ENCODE measurements around the gene GALNT12. TPM values are rescaled to one million over a fixed set of nuclear protein-coding genes. Genes with fewer than 3 reads are reported as not detected.

GALNT12 gene
- total and polyA plus RNA-seq, 8 donors = 14.6 to 24.6 (median 19.6) TPM

DNA sequence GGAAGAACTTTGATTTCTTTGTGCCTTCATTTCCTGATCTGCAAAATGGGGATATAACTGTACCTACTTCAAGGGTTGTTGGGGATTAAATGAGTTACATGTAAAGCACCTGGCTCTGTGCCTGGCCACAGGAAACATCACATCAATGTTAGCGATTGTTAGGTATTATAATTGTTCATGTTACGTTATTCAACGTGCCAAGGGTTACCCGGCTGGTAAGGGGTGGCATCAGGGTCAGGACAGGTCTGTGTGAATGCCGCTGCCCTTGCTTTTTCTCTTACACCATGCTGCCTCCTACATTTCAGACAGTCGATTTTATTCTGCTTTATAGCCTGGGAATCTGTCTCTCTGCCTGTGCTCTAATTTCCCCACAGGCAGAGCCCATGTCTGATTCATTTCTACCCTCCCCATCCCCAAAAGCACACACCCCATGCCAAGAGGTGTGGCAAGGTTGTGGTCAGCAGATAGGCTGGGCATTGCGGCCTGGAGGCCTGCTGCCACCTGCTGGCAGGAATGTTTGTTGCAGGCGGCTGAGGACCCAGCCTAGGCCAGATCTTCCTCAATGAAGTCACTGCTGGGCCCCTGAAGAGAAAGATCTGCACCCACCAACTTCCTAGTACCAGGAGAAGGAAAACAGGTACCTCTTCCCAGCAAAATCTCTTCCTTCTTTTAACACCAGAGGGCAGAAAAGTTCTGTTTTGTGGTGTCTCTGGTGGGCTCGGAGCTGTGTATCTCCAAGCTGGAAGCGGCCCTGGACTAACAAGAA is 16.4 kb upstream of the GALNT12 start:
- DNase-seq = peak; percentile 76 to 92 (median 86)
- TF ChIP-seq, protein P1, sequence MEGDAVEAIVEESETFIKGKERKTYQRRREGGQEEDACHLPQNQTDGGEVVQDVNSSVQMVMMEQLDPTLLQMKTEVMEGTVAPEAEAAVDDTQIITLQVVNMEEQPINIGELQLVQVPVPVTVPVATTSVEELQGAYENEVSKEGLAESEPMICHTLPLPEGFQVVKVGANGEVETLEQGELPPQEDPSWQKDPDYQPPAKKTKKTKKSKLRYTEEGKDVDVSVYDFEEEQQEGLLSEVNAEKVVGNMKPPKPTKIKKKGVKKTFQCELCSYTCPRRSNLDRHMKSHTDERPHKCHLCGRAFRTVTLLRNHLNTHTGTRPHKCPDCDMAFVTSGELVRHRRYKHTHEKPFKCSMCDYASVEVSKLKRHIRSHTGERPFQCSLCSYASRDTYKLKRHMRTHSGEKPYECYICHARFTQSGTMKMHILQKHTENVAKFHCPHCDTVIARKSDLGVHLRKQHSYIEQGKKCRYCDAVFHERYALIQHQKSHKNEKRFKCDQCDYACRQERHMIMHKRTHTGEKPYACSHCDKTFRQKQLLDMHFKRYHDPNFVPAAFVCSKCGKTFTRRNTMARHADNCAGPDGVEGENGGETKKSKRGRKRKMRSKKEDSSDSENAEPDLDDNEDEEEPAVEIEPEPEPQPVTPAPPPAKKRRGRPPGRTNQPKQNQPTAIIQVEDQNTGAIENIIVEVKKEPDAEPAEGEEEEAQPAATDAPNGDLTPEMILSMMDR (IDR thresholded peaks at IDR 0.05) = peak; percentile 98 to 99

DNA sequence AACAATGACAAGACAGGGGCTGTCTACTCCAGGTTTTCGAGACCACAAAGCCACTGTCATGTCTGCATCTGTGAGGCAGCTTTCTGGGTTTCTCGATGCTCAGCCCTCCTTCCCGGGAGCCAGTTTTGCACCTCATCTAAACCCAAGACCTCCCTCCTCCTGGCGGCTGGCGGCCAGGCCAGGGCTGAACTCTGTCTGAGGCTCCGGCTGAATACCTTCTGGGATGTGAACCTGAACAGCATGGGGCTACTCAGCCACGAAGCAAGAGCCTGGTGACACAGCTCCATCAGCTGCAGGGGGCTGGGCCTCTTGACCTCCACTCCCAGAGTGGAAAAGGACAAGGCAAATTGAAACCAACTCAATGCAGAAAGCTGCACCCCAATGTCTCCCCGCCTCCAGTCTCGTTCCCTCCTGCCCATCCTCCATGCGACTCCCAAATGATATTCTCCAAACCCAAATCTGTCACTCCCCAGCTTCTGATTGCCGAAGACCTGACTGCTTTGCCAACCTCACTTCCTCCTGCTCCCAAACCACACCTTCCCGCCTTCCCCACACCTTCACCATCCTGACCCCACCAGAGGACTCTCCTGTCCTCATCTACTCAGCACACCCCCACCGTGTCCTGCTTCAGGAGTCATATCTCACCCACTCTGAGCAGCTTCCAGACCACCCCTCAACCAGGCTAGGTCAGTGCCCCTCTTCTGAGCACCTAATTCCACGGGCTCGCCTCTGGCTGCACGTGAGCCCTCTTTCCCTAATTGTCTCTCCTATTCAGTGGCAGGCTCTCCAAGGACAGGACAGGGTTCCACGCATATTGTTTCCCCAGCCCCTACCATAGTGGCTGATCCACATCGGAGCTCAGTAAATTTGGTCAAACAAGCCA is 15.6 kb upstream of the GALNT12 start:
- Histone ChIP-seq H3K9me3 (no peaks in the 10 kb centered on the region), H3K4me1 (peaks cover 18 to 37% of the 10 kb centered on the region in 2 donors), H3K27ac (no peak overlapping the region), H3K27me3 (peaks cover 0 to 14% of the 10 kb centered on the region in 2 donors), H3K36me3 (peaks cover 0 to 17% of the 10 kb centered on the region in 2 donors), H3K4me3 (no peak overlapping the region)
- intact Hi-C loops (cut with DNase I) = loop anchor here in 1 of 2 donors (10.0 kb wide), 1 partner anchor 257 kb away; no protein-coding TSS in a partner anchor
- TF ChIP-seq, protein P1 (IDR thresholded peaks at IDR 0.05) = no peak
- DNase-seq = no peak
- ATAC-seq = no peak

More for the DNA sequence above, 16.4 kb upstream of the GALNT12 start:
- intact Hi-C loops (cut with DNase I) = loop anchor here in 1 of 2 donors (10.0 kb wide), 1 partner anchor 256 kb away; no protein-coding TSS in a partner anchor
- peak; percentile 93 for ATAC-seq
- Histone ChIP-seq H3K9me3 (no peaks in the 10 kb centered on the region), H3K27me3 (peaks cover 0 to 10% of the 10 kb centered on the region in 2 donors), H3K4me3 (no peak overlapping the region), H3K27ac (peak overlapping the region in 1 of 2 donors; percentile 47), H3K4me1 (peaks cover 18 to 33% of the 10 kb centered on the region in 2 donors), H3K36me3 (peaks cover 0 to 17% of the 10 kb centered on the region in 2 donors)

DNA sequence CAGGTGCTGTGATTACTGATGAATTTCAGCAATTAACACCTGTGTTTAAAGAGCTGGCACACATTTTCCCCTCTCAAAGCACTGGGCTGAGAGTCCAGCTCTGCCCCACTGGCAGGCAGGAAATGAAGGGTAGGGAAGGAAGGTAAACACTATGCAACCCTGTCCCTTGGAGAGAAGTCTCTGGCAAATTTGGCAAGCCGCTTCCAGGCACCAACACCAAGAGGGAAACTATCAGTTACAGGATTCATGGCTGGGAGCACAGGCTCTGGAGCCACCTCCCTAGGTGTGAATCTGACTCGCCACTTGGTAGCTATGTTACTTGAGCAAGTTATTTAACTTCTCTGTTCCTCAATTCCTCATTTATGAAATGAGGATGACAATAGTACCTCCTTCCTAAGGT is 14.4 kb upstream of the GALNT12 start:
- peaks cover 0 to 19% of the 10 kb centered on the region in 2 donors for H3K27me3 ChIP-seq
- TF ChIP-seq, protein P1 (IDR thresholded peaks at IDR 0.05) = no peak
- ATAC-seq (no peak), DNase-seq (no peak)
- H3K36me3 ChIP-seq = peaks cover 0 to 17% of the 10 kb centered on the region in 2 donors
- no peak overlapping the region for H3K4me3 ChIP-seq
- H3K4me1 ChIP-seq = peaks cover 18 to 39% of the 10 kb centered on the region in 2 donors
- intact Hi-C loops (cut with DNase I) = loop anchor here in 1 of 2 donors (10.0 kb wide), 1 partner anchor 258 kb away; no protein-coding TSS in a partner anchor
- no peak overlapping the region for H3K27ac ChIP-seq
- no peaks in the 10 kb centered on the region for H3K9me3 ChIP-seq

GRCh38 chr9:98794802-98795201 is 12.7 kb upstream of the GALNT12 start:
- intact Hi-C loops (cut with DNase I) = loop anchor here in 1 of 2 donors (10.0 kb wide), 1 partner anchor 260 kb away; no protein-coding TSS in a partner anchor
- DNase-seq (no peak), ATAC-seq (no peak)
- Histone ChIP-seq H3K4me3 (peak overlapping the region in 1 of 2 donors; percentile 61), H3K27ac (no peak overlapping the region), H3K4me1 (peaks cover 18 to 39% of the 10 kb centered on the region in 2 donors), H3K36me3 (peaks cover 0 to 1% of the 10 kb centered on the region in 2 donors), H3K9me3 (no peaks in the 10 kb centered on the region), H3K27me3 (peaks cover 0 to 19% of the 10 kb centered on the region in 2 donors)
- TF ChIP-seq, protein P1 (IDR thresholded peaks at IDR 0.05) = no peak

Measured in left lung (tissue), 10 donors.